Neural progenitor cell (in vitro differentiated cells): ENCODE data around the gene CLDN15. TPM values are rescaled to one million over a fixed set of nuclear protein-coding genes. Genes with fewer than 3 reads are reported as not detected.
A peak's percentile ranks its signal among the peaks of the same experiment; 100 is the strongest.

Experiments used
- DNase-seq: peaks from one replicate; pipeline ENCODE4 v3.0.0-alpha.2; 2016; ENCODE audit warnings: low spot score
- H2AFZ ChIP-seq: fragments of 200-600 bp; sonication (generic); replicated peaks from 2 replicates; pipeline ENCODE4 v1.6.1; 2016; ENCODE audit warnings: antibody characterized with exemption
- H3F3A ChIP-seq: fragments of 200-600 bp; sonication (generic); 2 replicates; pipeline ENCODE4 v1.6.1; 2016; ENCODE audit warnings: antibody characterized with exemption, low read depth
- H3K27ac ChIP-seq: fragments of 200-600 bp; sonication (generic); 2 replicates; pipeline ENCODE4 v1.5.1; 2016; ENCODE audit warnings: mild to moderate bottlenecking
- H3K27me3 ChIP-seq: fragments of 200-600 bp; sonication (generic); 2 replicates; pipeline ENCODE4 v1.6.1; 2016; ENCODE audit warnings: mild to moderate bottlenecking, moderate library complexity
- H3K36me3 ChIP-seq: fragments of 200-600 bp; sonication (generic); 2 replicates; pipeline ENCODE4 v1.5.1; 2016
- H3K4me1 ChIP-seq: fragments of 200-600 bp; sonication (generic); 2 replicates; pipeline ENCODE4 v1.6.1; 2016; ENCODE audit warnings: mixed run types
- H3K4me2 ChIP-seq: fragments of 200-600 bp; sonication (generic); 2 replicates; pipeline ENCODE4 v1.6.1; 2016
- H3K4me3 ChIP-seq: fragments of 200-600 bp; sonication (generic); 2 replicates; pipeline ENCODE4 v1.5.1; 2016
- H3K79me2 ChIP-seq: fragments of 200-600 bp; sonication (generic); 2 replicates; pipeline ENCODE4 v1.6.1; 2016; ENCODE audit warnings: low read depth
- H3K9ac ChIP-seq: fragments of 200-600 bp; sonication (generic); 2 replicates; pipeline ENCODE4 v1.6.1; 2016
- H3K9me3 ChIP-seq: fragments of 200-600 bp; sonication (generic); 2 replicates; pipeline ENCODE4 v1.5.1; 2016; ENCODE audit warnings: low read depth
- H4K20me1 ChIP-seq: fragments of 200-600 bp; sonication (generic); 2 replicates; pipeline ENCODE4 v1.6.1; 2016; ENCODE audit warnings: low read depth
- H3K27ac Mint-ChIP-seq: 3 replicates; pipeline ENCODE4 v1.8.0; 2021; ENCODE audit warnings: mixed read lengths
- H3K27me3 Mint-ChIP-seq: 2 replicates; pipeline ENCODE4 v1.8.0; 2022; ENCODE audit warnings: low read depth, mild to moderate bottlenecking, inconsistent platforms, moderate library complexity, mixed read lengths; ENCODE audit not compliant: insufficient read depth
- H3K36me3 Mint-ChIP-seq: 3 replicates; pipeline ENCODE4 v1.8.0; 2021; ENCODE audit warnings: mixed read lengths
- H3K4me1 Mint-ChIP-seq: 3 replicates; pipeline ENCODE4 v1.8.0; 2021; ENCODE audit warnings: mixed read lengths
- H3K4me3 Mint-ChIP-seq: 3 replicates; pipeline ENCODE4 v1.8.0; 2021; ENCODE audit warnings: mild to moderate bottlenecking, moderate library complexity, mixed read lengths
- H3K9me3 Mint-ChIP-seq: 3 replicates; pipeline ENCODE4 v1.8.0; 2020; ENCODE audit warnings: mixed read lengths
- CTCF ChIP-seq: fragments of 200-600 bp; sonication (generic); IDR thresholded peaks from 2 replicates; pipeline ENCODE4 v1.5.1; 2017; ENCODE audit warnings: antibody characterized with exemption, mild to moderate bottlenecking
- EZH2 ChIP-seq: fragments of 200-600 bp; sonication (generic); IDR thresholded peaks from 2 replicates; pipeline ENCODE4 v1.6.1; 2017; ENCODE audit warnings: antibody characterized with exemption, mild to moderate bottlenecking, moderate library complexity
- EZH2phosphoT487 ChIP-seq: fragments of 200-600 bp; sonication (generic); IDR thresholded peaks from 2 replicates; pipeline ENCODE4 v1.6.1; 2017; ENCODE audit warnings: antibody characterized with exemption
- total RNA-seq: library from RNA; depleted of rRNA; stranded (reverse); fragments of >200 nt; gene quantifications from 2 replicates; pipeline ENCODE4 v1.2.3, GENCODE V29; 2015; ENCODE audit warnings: low replicate concordance

The CLDN15 gene
- total RNA-seq, 1 donor from 2014 or later = 1.2 TPM

GRCh38 chr7:101248276-101248675 lies 10.7 kb upstream of the CLDN15 start:
- no peak for DNase-seq
- TF ChIP-seq CTCF (no peak), EZH2phosphoT487 (no peak), EZH2 (no peak)
- no peaks in the 10 kb centered on the region for H3K27me3 ChIP-seq
- H3K79me2 ChIP-seq = peaks cover 61% of the 10 kb centered on the region
- H3K4me1 Mint-ChIP-seq = peaks cover 29% of the 10 kb centered on the region
- no peak overlapping the region for H3K4me2 ChIP-seq
- H3K27ac ChIP-seq = no peak overlapping the region
- no peak overlapping the region for H3K27ac Mint-ChIP-seq
- H3K4me3 Mint-ChIP-seq = no peak overlapping the region
- no peak overlapping the region for H3K4me3 ChIP-seq
- H2AFZ ChIP-seq = no peak overlapping the region
- peaks cover 14% of the 10 kb centered on the region for H4K20me1 ChIP-seq
- no peaks in the 10 kb centered on the region for H3K36me3 ChIP-seq
- peaks cover 6% of the 10 kb centered on the region for H3K4me1 ChIP-seq
- peaks cover 7% of the 10 kb centered on the region for H3K27me3 Mint-ChIP-seq
- H3K9me3 ChIP-seq = no peaks in the 10 kb centered on the region
- peaks cover 15% of the 10 kb centered on the region for H3F3A ChIP-seq
- no peaks in the 10 kb centered on the region for H3K9me3 Mint-ChIP-seq
- H3K9ac ChIP-seq = no peak overlapping the region
- peaks cover 16% of the 10 kb centered on the region for H3K36me3 Mint-ChIP-seq

- Histone ChIP-seq H3F3A (peaks cover 12% of the 10 kb centered on the region), H2AFZ (peak overlapping the region; percentile 75), H3K79me2 (peaks cover 56% of the 10 kb centered on the region), H3K36me3 (no peaks in the 10 kb centered on the region), H3K4me2 (peak overlapping the region; percentile 80), H3K4me1 (peaks cover 6% of the 10 kb centered on the region), H4K20me1 (peaks cover 11% of the 10 kb centered on the region), H3K9me3 (no peaks in the 10 kb centered on the region), H3K4me3 (peak overlapping the region; percentile 75), H3K27ac (no peak overlapping the region), H3K9ac (no peak overlapping the region), H3K27me3 (no peaks in the 10 kb centered on the region)
- Mint-ChIP-seq H3K9me3 (no peaks in the 10 kb centered on the region), H3K27ac (no peak overlapping the region), H3K36me3 (peaks cover 12% of the 10 kb centered on the region), H3K27me3 (peaks cover 4% of the 10 kb centered on the region), H3K4me1 (peaks cover 19% of the 10 kb centered on the region), H3K4me3 (peak overlapping the region; percentile 98)
- TF ChIP-seq CTCF = no peak
- no peak for TF ChIP-seq EZH2phosphoT487
- TF ChIP-seq EZH2 = no peak
- no peak for DNase-seq
Measured at GRCh38 chr7:101245147-101245668, 7.6 kb upstream of the CLDN15 start.

GRCh38 chr7:101244375-101245146 lies 7.0 kb upstream of the CLDN15 start, which contains the start of gene FIS1:
FIS1 (minus strand) TSS chr7:101245081; CDS start chr7:101245004, 77 bp downstream.
- Histone ChIP-seq H3K36me3 (no peaks in the 10 kb centered on the region), H3K79me2 (peaks cover 53% of the 10 kb centered on the region), H3K27ac (no peak within 1 kb of the TSS), H3K4me1 (peaks cover 6% of the 10 kb centered on the region), H3K4me2 (peak within 1 kb of the TSS; percentile 80), H3K9ac (peak within 1 kb of the TSS; percentile 42), H3K27me3 (no peaks in the 10 kb centered on the region), H4K20me1 (peaks cover 11% of the 10 kb centered on the region), H3K9me3 (no peaks in the 10 kb centered on the region), H3F3A (peaks cover 12% of the 10 kb centered on the region), H3K4me3 (peak within 1 kb of the TSS; percentile 75), H2AFZ (peak within 1 kb of the TSS; percentile 75)
- H3K4me1 Mint-ChIP-seq = peaks cover 16% of the 10 kb centered on the region
- peak; percentile 97 for DNase-seq
- TF ChIP-seq EZH2 (no peak), CTCF (peak; percentile 89), EZH2phosphoT487 (no peak)
- H3K9me3 Mint-ChIP-seq = no peaks in the 10 kb centered on the region
- peak within 1 kb of the TSS; percentile 98 for H3K4me3 Mint-ChIP-seq
- peaks cover 4% of the 10 kb centered on the region for H3K27me3 Mint-ChIP-seq
- peaks cover 10% of the 10 kb centered on the region for H3K36me3 Mint-ChIP-seq
- H3K27ac Mint-ChIP-seq = peak within 1 kb of the TSS; percentile 81
